ENCODE data around the gene INSM1.
A peak's percentile ranks its signal among the peaks of the same experiment; 100 is the strongest.
"Not testable (repeated sequence)": the region's sequence is repeated elsewhere in the genome, so short reads cannot be mapped to it uniquely, and the experiment has no call there.

INSM1 gene

GRCh38 chr20:20341371-20341770 lies 26.5 kb upstream of the INSM1 start:
- Mint-ChIP-seq H3K4me1 (ENCODE audit: low read depth) (peaks cover 6% of the 10 kb centered on the region), H3K4me3 (no peak overlapping the region), H3K36me3 (ENCODE audit: low read depth) (no peaks in the 10 kb centered on the region), H3K27ac (no peak overlapping the region), H3K9me3 (peaks cover 8% of the 10 kb centered on the region), H3K27me3 (peaks cover 6% of the 10 kb centered on the region)
- intact Hi-C loops (cut with micrococcal nuclease) = no loop called here

- H3K9me3 Mint-ChIP-seq = peaks cover 3% of the 10 kb centered on the region
These were observed 25.8 kb upstream of the INSM1 start for GRCh38 chr20:20342066-20342465.

GRCh38 chr20:20343932-20344331 lies 24.0 kb upstream of the INSM1 start:
- intact Hi-C loops (cut with micrococcal nuclease) = no loop called here
- Mint-ChIP-seq H3K27ac (no peak overlapping the region), H3K4me3 (no peak overlapping the region), H3K36me3 (ENCODE audit: low read depth) (no peaks in the 10 kb centered on the region), H3K9me3 (peaks cover 14% of the 10 kb centered on the region), H3K4me1 (ENCODE audit: low read depth) (peaks cover 6% of the 10 kb centered on the region), H3K27me3 (peaks cover 6% of the 10 kb centered on the region)

More at GRCh38 chr20:20342066-20342465, 25.8 kb upstream of the INSM1 start:
- Mint-ChIP-seq H3K27ac (no peak overlapping the region), H3K4me3 (no peak overlapping the region), H3K27me3 (peaks cover 6% of the 10 kb centered on the region), H3K4me1 (ENCODE audit: low read depth) (peaks cover 6% of the 10 kb centered on the region), H3K36me3 (ENCODE audit: low read depth) (no peaks in the 10 kb centered on the region)
- intact Hi-C loops (cut with micrococcal nuclease) = no loop called here

GRCh38 chr20:20344476-20344875 lies 23.4 kb upstream of the INSM1 start:
- Mint-ChIP-seq H3K4me1 (ENCODE audit: low read depth) (peaks cover 6% of the 10 kb centered on the region), H3K36me3 (ENCODE audit: low read depth) (no peaks in the 10 kb centered on the region), H3K9me3 (peaks cover 19% of the 10 kb centered on the region), H3K27ac (no peak overlapping the region), H3K4me3 (no peak overlapping the region), H3K27me3 (peaks cover 6% of the 10 kb centered on the region)
- intact Hi-C loops (cut with micrococcal nuclease) = no loop called here

GRCh38 chr20:20353576-20353975 lies 14.3 kb upstream of the INSM1 start:
- Mint-ChIP-seq H3K4me1 (ENCODE audit: low read depth) (no peaks in the 10 kb centered on the region), H3K4me3 (no peak overlapping the region), H3K36me3 (ENCODE audit: low read depth) (no peaks in the 10 kb centered on the region), H3K27ac (no peak overlapping the region), H3K9me3 (peaks cover 22% of the 10 kb centered on the region), H3K27me3 (peaks cover 13% of the 10 kb centered on the region)
- intact Hi-C loops (cut with micrococcal nuclease) = no loop called here

GRCh38 chr20:20355503-20355902 lies 12.4 kb upstream of the INSM1 start:
- H3K27ac Mint-ChIP-seq; H3K4me1 Mint-ChIP-seq (ENCODE audit: low read depth): not testable (repeated sequence)

GRCh38 chr20:20358801-20359200 lies 9.1 kb upstream of the INSM1 start:
- Mint-ChIP-seq H3K27me3 (peaks cover 39% of the 10 kb centered on the region), H3K36me3 (ENCODE audit: low read depth) (no peaks in the 10 kb centered on the region), H3K4me1 (ENCODE audit: low read depth) (peaks cover 23% of the 10 kb centered on the region), H3K27ac (no peak overlapping the region), H3K4me3 (no peak overlapping the region), H3K9me3 (peaks cover 13% of the 10 kb centered on the region)
- intact Hi-C loops (cut with micrococcal nuclease) = no loop called here

More at GRCh38 chr20:20355503-20355902, 12.4 kb upstream of the INSM1 start:
- H3K4me3 Mint-ChIP-seq; H3K36me3 Mint-ChIP-seq (ENCODE audit: low read depth); intact Hi-C loops (cut with micrococcal nuclease): not testable (repeated sequence)
- peaks cover 19% of the 10 kb centered on the region for H3K27me3 Mint-ChIP-seq
- H3K9me3 Mint-ChIP-seq = peaks cover 13% of the 10 kb centered on the region

- H3K9me3 Mint-ChIP-seq = peaks cover 6% of the 10 kb centered on the region
- H3K36me3 Mint-ChIP-seq (ENCODE audit: low read depth) = no peaks in the 10 kb centered on the region
- H3K4me3 Mint-ChIP-seq = no peak overlapping the region
- intact Hi-C loops (cut with micrococcal nuclease) = loop anchor here (2.0 to 10.0 kb wide), 3 partner anchors 49 to 208 kb away; no protein-coding TSS in a partner anchor
- no peak overlapping the region for H3K27ac Mint-ChIP-seq
- peaks cover 48% of the 10 kb centered on the region for H3K27me3 Mint-ChIP-seq
- peaks cover 26% of the 10 kb centered on the region for H3K4me1 Mint-ChIP-seq (ENCODE audit: low read depth)
These were observed 8.3 kb upstream of the INSM1 start for GRCh38 chr20:20359628-20360027.

GRCh38 chr20:20360464-20360863 lies 7.4 kb upstream of the INSM1 start:
- no peak overlapping the region for H3K4me3 Mint-ChIP-seq
- no peak overlapping the region for H3K27ac Mint-ChIP-seq
- H3K27me3 Mint-ChIP-seq = peaks cover 56% of the 10 kb centered on the region
- no peaks in the 10 kb centered on the region for H3K9me3 Mint-ChIP-seq
- H3K36me3 Mint-ChIP-seq (ENCODE audit: low read depth) = no peaks in the 10 kb centered on the region
- H3K4me1 Mint-ChIP-seq (ENCODE audit: low read depth) = peaks cover 26% of the 10 kb centered on the region
- intact Hi-C loops (cut with micrococcal nuclease) = loop anchor here (2.0 to 10.0 kb wide), 3 partner anchors 48 to 207 kb away; no protein-coding TSS in a partner anchor

GRCh38 chr20:20362774-20363433 lies 5.0 kb upstream of the INSM1 start:
- H3K27me3 Mint-ChIP-seq = peaks cover 77% of the 10 kb centered on the region
- peaks cover 39% of the 10 kb centered on the region for H3K4me1 Mint-ChIP-seq (ENCODE audit: low read depth)
- intact Hi-C loops (cut with micrococcal nuclease) = loop anchor here (5.0 to 10.0 kb wide), 2 partner anchors 88 to 204 kb away; no protein-coding TSS in a partner anchor
- no peak overlapping the region for H3K4me3 Mint-ChIP-seq
- H3K9me3 Mint-ChIP-seq = no peaks in the 10 kb centered on the region
- H3K27ac Mint-ChIP-seq = no peak overlapping the region
- no peaks in the 10 kb centered on the region for H3K36me3 Mint-ChIP-seq (ENCODE audit: low read depth)

- intact Hi-C loops (cut with micrococcal nuclease) = loop anchor here (5.0 to 10.0 kb wide), 2 partner anchors 89 to 204 kb away; no protein-coding TSS in a partner anchor
- Mint-ChIP-seq H3K36me3 (ENCODE audit: low read depth) (no peaks in the 10 kb centered on the region), H3K27ac (no peak overlapping the region), H3K27me3 (peaks cover 77% of the 10 kb centered on the region), H3K4me1 (ENCODE audit: low read depth) (peaks cover 39% of the 10 kb centered on the region), H3K9me3 (no peaks in the 10 kb centered on the region), H3K4me3 (peak overlapping the region; percentile 45)
These were observed 4.5 kb upstream of the INSM1 start for GRCh38 chr20:20363434-20363798.

GRCh38 chr20:20363799-20364592 lies 3.9 kb upstream of the INSM1 start:
- Mint-ChIP-seq H3K27ac (no peak overlapping the region), H3K4me1 (ENCODE audit: low read depth) (peaks cover 39% of the 10 kb centered on the region), H3K9me3 (no peaks in the 10 kb centered on the region), H3K27me3 (peaks cover 80% of the 10 kb centered on the region), H3K4me3 (peak overlapping the region; percentile 45), H3K36me3 (ENCODE audit: low read depth) (no peaks in the 10 kb centered on the region)
- intact Hi-C loops (cut with micrococcal nuclease) = loop anchor here (5.0 to 10.0 kb wide), 2 partner anchors 89 to 203 kb away; no protein-coding TSS in a partner anchor

- peaks cover 42% of the 10 kb centered on the region for H3K4me1 Mint-ChIP-seq (ENCODE audit: low read depth)
- intact Hi-C loops (cut with micrococcal nuclease) = loop anchor here (5.0 to 10.0 kb wide), 2 partner anchors 90 to 202 kb away; no protein-coding TSS in a partner anchor
- no peaks in the 10 kb centered on the region for H3K36me3 Mint-ChIP-seq (ENCODE audit: low read depth)
- H3K27ac Mint-ChIP-seq = no peak overlapping the region
- peak overlapping the region; percentile 4 for H3K4me3 Mint-ChIP-seq
- peaks cover 83% of the 10 kb centered on the region for H3K27me3 Mint-ChIP-seq
- no peaks in the 10 kb centered on the region for H3K9me3 Mint-ChIP-seq
These were observed 3.1 kb upstream of the INSM1 start for GRCh38 chr20:20364593-20365479.
